Skeletal muscle tissue (tissue), 4 donors: ENCODE measurements around the gene SMTNL1. TPM values are rescaled to one million over a fixed set of nuclear protein-coding genes. Genes with fewer than 3 reads are reported as not detected.

Experiments
- H3K27ac ChIP-seq: one replicate; pipeline ENCODE4 v1.7.0; 2013; ENCODE audit warnings: mild to moderate bottlenecking, low read depth, low read length, inconsistent platforms
- H3K27me3 ChIP-seq, 3 donors: one replicate each; pipeline ENCODE4 v1.7.0; 2013; ENCODE audit warnings: low read length in 3 of 3; ENCODE audit not compliant: control insufficient read depth in 3 of 3, insufficient read depth in 3 of 3
- H3K36me3 ChIP-seq, 3 donors: one replicate each; pipeline ENCODE4 v1.7.0; 2013; ENCODE audit warnings: low read length in 3 of 3; ENCODE audit not compliant: control insufficient read depth in 3 of 3, insufficient read depth in 3 of 3
- H3K4me1 ChIP-seq, 3 donors: one replicate each; pipeline ENCODE4 v1.7.0; 2013; ENCODE audit warnings: low read length in 3 of 3, mild to moderate bottlenecking in 3 of 3; ENCODE audit not compliant: control insufficient read depth in 3 of 3, insufficient read depth in 3 of 3
- H3K4me3 ChIP-seq, 3 donors: one replicate each; pipeline ENCODE4 v1.7.0; 2013; ENCODE audit warnings: low read length in 3 of 3
- H3K9ac ChIP-seq, 3 donors: one replicate each; pipeline ENCODE4 v1.7.0; 2013; ENCODE audit warnings: low read length in 3 of 3, mild to moderate bottlenecking in 3 of 3, moderate library complexity in 2 of 3, low read depth in 1 of 3
- H3K9me3 ChIP-seq, 3 donors: one replicate each; pipeline ENCODE4 v1.7.0; 2013; ENCODE audit warnings: low read length in 3 of 3; ENCODE audit not compliant: control insufficient read depth in 3 of 3
- total RNA-seq: library from RNA; depleted of rRNA; stranded (reverse); fragments of >200 nt; gene quantifications from one replicate; pipeline ENCODE4 v1.2.3, GENCODE V29; 2014
- donor health status: Osteomylitis.

Gene SMTNL1
- 69.9 TPM for total RNA-seq

- Histone ChIP-seq H3K27me3 (no peaks in the 10 kb centered on the region), H3K9ac (peak within 1 kb of the TSS; percentile 82 to 93 (median 87)), H3K4me3 (peak within 1 kb of the TSS; percentile 56 to 83 (median 62)), H3K27ac (peak within 1 kb of the TSS; percentile 91), H3K36me3 (no peaks in the 10 kb centered on the region), H3K9me3 (no peaks in the 10 kb centered on the region), H3K4me1 (peaks cover 14 to 42% (median 24%) of the 10 kb centered on the region in 3 donors)
Measured at GRCh38 chr11:57536947-57537619, at the start of gene SMTNL1. SMTNL1 (plus strand) TSS chr11:57537595; CDS start chr11:57542643, 5,048 bp downstream.

- peak overlapping the region in 2 of 3 donors; percentile 24 to 53 for H3K4me3 ChIP-seq
- no peaks in the 10 kb centered on the region for H3K9me3 ChIP-seq
- peaks cover 27 to 46% (median 35%) of the 10 kb centered on the region in 3 donors for H3K4me1 ChIP-seq
- peak overlapping the region; percentile 69 for H3K27ac ChIP-seq
- peaks cover 0 to 3% (median 0%) of the 10 kb centered on the region in 3 donors for H3K27me3 ChIP-seq
- peaks cover 34 to 59% (median 43%) of the 10 kb centered on the region in 3 donors for H3K36me3 ChIP-seq
- H3K9ac ChIP-seq: peak overlapping the region; percentile 0 to 42 (median 36)
Measured at GRCh38 chr11:57487920-57488659, 49.3 kb upstream of the SMTNL1 start.

GRCh38 chr11:57490456-57491248 is 46.7 kb upstream of the SMTNL1 start:
- peaks cover 24 to 56% (median 43%) of the 10 kb centered on the region in 3 donors for H3K4me1 ChIP-seq
- H3K27ac ChIP-seq: no peak overlapping the region
- H3K36me3 ChIP-seq: peaks cover 20 to 45% (median 31%) of the 10 kb centered on the region in 3 donors
- no peaks in the 10 kb centered on the region for H3K9me3 ChIP-seq
- no peak overlapping the region for H3K4me3 ChIP-seq
- H3K9ac ChIP-seq: peak overlapping the region in 1 of 3 donors; percentile 33
- H3K27me3 ChIP-seq: no peaks in the 10 kb centered on the region

GRCh38 chr11:57491371-57492061 is 45.9 kb upstream of the SMTNL1 start:
- Histone ChIP-seq H3K27ac (no peak overlapping the region), H3K36me3 (peaks cover 16 to 47% (median 31%) of the 10 kb centered on the region in 3 donors), H3K4me3 (no peak overlapping the region), H3K9me3 (no peaks in the 10 kb centered on the region), H3K4me1 (peaks cover 24 to 56% (median 43%) of the 10 kb centered on the region in 3 donors), H3K27me3 (no peaks in the 10 kb centered on the region), H3K9ac (peak overlapping the region in 1 of 3 donors; percentile 33)

- peaks cover 12 to 41% (median 28%) of the 10 kb centered on the region in 3 donors for H3K4me1 ChIP-seq
- H3K9me3 ChIP-seq: no peaks in the 10 kb centered on the region
- peaks cover 10 to 38% (median 34%) of the 10 kb centered on the region in 3 donors for H3K36me3 ChIP-seq
- no peaks in the 10 kb centered on the region for H3K27me3 ChIP-seq
- peak overlapping the region; percentile 17 to 65 (median 52) for H3K9ac ChIP-seq
- H3K4me3 ChIP-seq: no peak overlapping the region
- H3K27ac ChIP-seq: peak overlapping the region; percentile 11
Measured at GRCh38 chr11:57493507-57494503, 43.6 kb upstream of the SMTNL1 start.

GRCh38 chr11:57496109-57496820 is 41.1 kb upstream of the SMTNL1 start:
- H3K9ac ChIP-seq: no peak overlapping the region
- H3K4me3 ChIP-seq: no peak overlapping the region
- H3K9me3 ChIP-seq: no peaks in the 10 kb centered on the region
- peaks cover 28 to 53% (median 47%) of the 10 kb centered on the region in 3 donors for H3K4me1 ChIP-seq
- H3K36me3 ChIP-seq: peaks cover 6 to 24% (median 18%) of the 10 kb centered on the region in 3 donors
- H3K27me3 ChIP-seq: no peaks in the 10 kb centered on the region
- no peak overlapping the region for H3K27ac ChIP-seq

GRCh38 chr11:57497303-57498247 is 39.8 kb upstream of the SMTNL1 start:
- Histone ChIP-seq H3K36me3 (peaks cover 2 to 21% (median 14%) of the 10 kb centered on the region in 3 donors), H3K9me3 (no peaks in the 10 kb centered on the region), H3K27ac (no peak overlapping the region), H3K4me3 (no peak overlapping the region), H3K4me1 (peaks cover 28 to 56% (median 46%) of the 10 kb centered on the region in 3 donors), H3K27me3 (no peaks in the 10 kb centered on the region), H3K9ac (no peak overlapping the region)
